ENCODE results near the gene ENTPD7. TPM values are rescaled to one million over a fixed set of nuclear protein-coding genes. Genes with fewer than 3 reads are reported as not detected.

The ENTPD7 gene
- total and polyA plus RNA-seq, 10 of the 15 experiments (the other 5 are each of a cell fraction or from before 2014, with no cell fraction given): 0.73 to 6.7 (median 5.2) TPM

DNA sequence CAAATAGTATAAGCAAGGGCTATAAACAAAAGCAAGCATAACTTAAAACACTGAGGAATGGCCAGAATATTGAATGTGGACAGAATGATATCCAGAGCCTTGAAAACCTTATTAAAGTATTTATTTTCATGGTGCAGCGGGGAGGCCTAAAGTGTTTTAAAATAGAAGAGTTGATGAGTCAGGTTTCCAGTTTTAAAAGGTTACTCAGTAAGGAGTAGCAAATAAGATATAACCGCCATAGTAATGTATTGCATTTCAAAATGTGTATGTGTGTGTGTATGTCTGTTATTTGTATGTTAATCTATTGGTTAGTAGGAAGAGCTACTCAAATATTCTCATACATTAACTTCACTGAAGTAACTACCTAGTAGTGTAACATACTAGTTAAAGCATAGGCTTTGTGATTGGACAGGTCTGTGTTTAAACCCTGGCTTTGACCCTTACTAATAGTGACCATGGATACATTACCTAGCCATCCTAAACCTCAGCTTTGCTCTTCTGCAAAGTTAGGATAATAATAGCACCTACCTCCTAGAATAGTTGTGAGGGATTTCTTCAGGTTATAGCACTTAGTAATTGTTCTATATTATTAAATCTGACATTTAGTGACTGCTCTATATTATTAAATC is 89.6 kb downstream of the ENTPD7 start:
- ChIA-PET CTCF (no interaction called here), RAD21 (ENCODE audit: unreplicated experiment) (no interaction called here), SMC1A (ENCODE audit: uncharacterized antibody, unreplicated experiment) (interaction anchor here (0.8 to 1.4 kb wide), 3 partner anchors 12 to 127 kb away, joined by 3 to 6 read pairs (median 3); no protein-coding TSS in a partner anchor), POLR2A (interaction anchor here (0.6 kb wide), 1 partner anchor 25 kb away, joined by 4 read pairs; no protein-coding TSS in a partner anchor)
- intact Hi-C loops (cut with micrococcal nuclease; ENCODE audit: unreplicated experiment): no loop called here
- ATAC-seq: no peak
- Histone ChIP-seq H2AFZ (ENCODE audit: control insufficient read depth, low read depth, low read length) (no peak overlapping the region), H3K79me2 (ENCODE audit: control insufficient read depth, insufficient read depth, low read length) (no peaks in the 10 kb centered on the region), H3K27ac (ENCODE audit: control insufficient read depth, insufficient read depth) (no peak overlapping the region), H3K9me3 (replicated peaks; ENCODE audit: control insufficient read depth, insufficient read depth, low read length) (no peaks in the 10 kb centered on the region), H3K4me2 (ENCODE audit: control insufficient read depth, insufficient read depth) (no peak overlapping the region), H3K9ac (ENCODE audit: control insufficient read depth, insufficient read depth, low read length) (no peak overlapping the region), H3K4me3 (no peak overlapping the region), H3K36me3 (ENCODE audit: control insufficient read depth in 2 of 2, insufficient read depth in 2 of 2, low read length in 1 of 2) (peaks cover 2 to 28% of the 10 kb centered on the region in 2 experiments), H3K4me1 (ENCODE audit: control insufficient read depth, insufficient read depth, low read length) (no peaks in the 10 kb centered on the region), H4K20me1 (ENCODE audit: control insufficient read depth, insufficient read depth) (no peaks in the 10 kb centered on the region), H3K27me3 (replicated peaks in 1 of 2; ENCODE audit: control insufficient read depth in 2 of 2, insufficient read depth in 2 of 2, low read length in 1 of 2) (no peaks in the 10 kb centered on the region)
- no TSS peak for BruUV-seq (replicated peaks)
- WGBS (ENCODE audit: insufficient coverage, insufficient replicate concordance, low lambda C conversion rate, missing lambda C conversion rate): 94% methylated on average over 2 of the region's 2 CpGs
- in situ Hi-C loops (cut with MboI): no loop called here
- no peak for DNase-seq (ENCODE audit: low read depth, low spot score)
- no peak for FAIRE-seq
- TF ChIP-seq, protein P1, sequence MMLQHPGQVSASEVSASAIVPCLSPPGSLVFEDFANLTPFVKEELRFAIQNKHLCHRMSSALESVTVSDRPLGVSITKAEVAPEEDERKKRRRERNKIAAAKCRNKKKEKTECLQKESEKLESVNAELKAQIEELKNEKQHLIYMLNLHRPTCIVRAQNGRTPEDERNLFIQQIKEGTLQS (IDR thresholded peaks at IDR 0.05; ENCODE audit: borderline replicate concordance, extremely low read depth, low read depth, low read length): no peak
- TF ChIP-seq TCF3 (IDR thresholded peaks at IDR 0.05; ENCODE audit: borderline replicate concordance, insufficient read depth, low read depth, low read length) (no peak), ZNF217 (IDR thresholded peaks at IDR 0.05) (no peak), CHD2 (IDR thresholded peaks at IDR 0.05; ENCODE audit: borderline replicate concordance, low read depth, low read length) (no peak), JUND (IDR thresholded peaks at IDR 0.05; ENCODE audit: low read depth, low read length) (no peak), TCF7 (IDR thresholded peaks at IDR 0.05; ENCODE audit: borderline replicate concordance) (no peak), ETV6 (conservative IDR thresholded peaks at IDR 0.05 in 1 of 2, IDR thresholded peaks at IDR 0.05 in 1 of 2; ENCODE audit: borderline replicate concordance in 1 of 2, low read depth in 1 of 2) (no peak), POLR2A (IDR thresholded peaks at IDR 0.05; ENCODE audit: low read depth, low read length) (no peak), MTA3 (IDR thresholded peaks at IDR 0.05; ENCODE audit: borderline replicate concordance, low read length) (no peak), SMAD1 (IDR thresholded peaks at IDR 0.05; ENCODE audit: low read depth, partially characterized antibody) (no peak), SUZ12 (IDR thresholded peaks at IDR 0.05; ENCODE audit: unreplicated experiment) (no peak), SMC3 (IDR thresholded peaks at IDR 0.05; ENCODE audit: borderline replicate concordance, low read length) (no peak), TBL1XR1 (IDR thresholded peaks at IDR 0.05; ENCODE audit: low read depth, low read length) (no peak)
- TF ChIP-seq, protein P2, sequence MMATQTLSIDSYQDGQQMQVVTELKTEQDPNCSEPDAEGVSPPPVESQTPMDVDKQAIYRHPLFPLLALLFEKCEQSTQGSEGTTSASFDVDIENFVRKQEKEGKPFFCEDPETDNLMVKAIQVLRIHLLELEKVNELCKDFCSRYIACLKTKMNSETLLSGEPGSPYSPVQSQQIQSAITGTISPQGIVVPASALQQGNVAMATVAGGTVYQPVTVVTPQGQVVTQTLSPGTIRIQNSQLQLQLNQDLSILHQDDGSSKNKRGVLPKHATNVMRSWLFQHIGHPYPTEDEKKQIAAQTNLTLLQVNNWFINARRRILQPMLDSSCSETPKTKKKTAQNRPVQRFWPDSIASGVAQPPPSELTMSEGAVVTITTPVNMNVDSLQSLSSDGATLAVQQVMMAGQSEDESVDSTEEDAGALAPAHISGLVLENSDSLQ (IDR thresholded peaks at IDR 0.05): no peak
- TF ChIP-seq, protein P3, sequence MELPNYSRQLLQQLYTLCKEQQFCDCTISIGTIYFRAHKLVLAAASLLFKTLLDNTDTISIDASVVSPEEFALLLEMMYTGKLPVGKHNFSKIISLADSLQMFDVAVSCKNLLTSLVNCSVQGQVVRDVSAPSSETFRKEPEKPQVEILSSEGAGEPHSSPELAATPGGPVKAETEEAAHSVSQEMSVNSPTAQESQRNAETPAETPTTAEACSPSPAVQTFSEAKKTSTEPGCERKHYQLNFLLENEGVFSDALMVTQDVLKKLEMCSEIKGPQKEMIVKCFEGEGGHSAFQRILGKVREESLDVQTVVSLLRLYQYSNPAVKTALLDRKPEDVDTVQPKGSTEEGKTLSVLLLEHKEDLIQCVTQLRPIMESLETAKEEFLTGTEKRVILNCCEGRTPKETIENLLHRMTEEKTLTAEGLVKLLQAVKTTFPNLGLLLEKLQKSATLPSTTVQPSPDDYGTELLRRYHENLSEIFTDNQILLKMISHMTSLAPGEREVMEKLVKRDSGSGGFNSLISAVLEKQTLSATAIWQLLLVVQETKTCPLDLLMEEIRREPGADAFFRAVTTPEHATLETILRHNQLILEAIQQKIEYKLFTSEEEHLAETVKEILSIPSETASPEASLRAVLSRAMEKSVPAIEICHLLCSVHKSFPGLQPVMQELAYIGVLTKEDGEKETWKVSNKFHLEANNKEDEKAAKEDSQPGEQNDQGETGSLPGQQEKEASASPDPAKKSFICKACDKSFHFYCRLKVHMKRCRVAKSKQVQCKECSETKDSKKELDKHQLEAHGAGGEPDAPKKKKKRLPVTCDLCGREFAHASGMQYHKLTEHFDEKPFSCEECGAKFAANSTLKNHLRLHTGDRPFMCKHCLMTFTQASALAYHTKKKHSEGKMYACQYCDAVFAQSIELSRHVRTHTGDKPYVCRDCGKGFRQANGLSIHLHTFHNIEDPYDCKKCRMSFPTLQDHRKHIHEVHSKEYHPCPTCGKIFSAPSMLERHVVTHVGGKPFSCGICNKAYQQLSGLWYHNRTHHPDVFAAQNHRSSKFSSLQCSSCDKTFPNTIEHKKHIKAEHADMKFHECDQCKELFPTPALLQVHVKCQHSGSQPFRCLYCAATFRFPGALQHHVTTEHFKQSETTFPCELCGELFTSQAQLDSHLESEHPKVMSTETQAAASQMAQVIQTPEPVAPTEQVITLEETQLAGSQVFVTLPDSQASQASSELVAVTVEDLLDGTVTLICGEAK (IDR thresholded peaks at IDR 0.05; ENCODE audit: borderline replicate concordance): no peak
- TF ChIP-seq, protein P4, sequence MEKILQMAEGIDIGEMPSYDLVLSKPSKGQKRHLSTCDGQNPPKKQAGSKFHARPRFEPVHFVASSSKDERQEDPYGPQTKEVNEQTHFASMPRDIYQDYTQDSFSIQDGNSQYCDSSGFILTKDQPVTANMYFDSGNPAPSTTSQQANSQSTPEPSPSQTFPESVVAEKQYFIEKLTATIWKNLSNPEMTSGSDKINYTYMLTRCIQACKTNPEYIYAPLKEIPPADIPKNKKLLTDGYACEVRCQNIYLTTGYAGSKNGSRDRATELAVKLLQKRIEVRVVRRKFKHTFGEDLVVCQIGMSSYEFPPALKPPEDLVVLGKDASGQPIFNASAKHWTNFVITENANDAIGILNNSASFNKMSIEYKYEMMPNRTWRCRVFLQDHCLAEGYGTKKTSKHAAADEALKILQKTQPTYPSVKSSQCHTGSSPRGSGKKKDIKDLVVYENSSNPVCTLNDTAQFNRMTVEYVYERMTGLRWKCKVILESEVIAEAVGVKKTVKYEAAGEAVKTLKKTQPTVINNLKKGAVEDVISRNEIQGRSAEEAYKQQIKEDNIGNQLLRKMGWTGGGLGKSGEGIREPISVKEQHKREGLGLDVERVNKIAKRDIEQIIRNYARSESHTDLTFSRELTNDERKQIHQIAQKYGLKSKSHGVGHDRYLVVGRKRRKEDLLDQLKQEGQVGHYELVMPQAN (conservative IDR thresholded peaks at IDR 0.05): no peak
